ENCODE measurements around the gene ARHGEF2. TPM values are rescaled to one million over a fixed set of nuclear protein-coding genes. Genes with fewer than 3 reads are reported as not detected.

Gene ARHGEF2
- total and polyA plus RNA-seq, 2 donors (not counting 1 experiment from before 2014, with no cell fraction given) = 241 to 245 TPM

DNA sequence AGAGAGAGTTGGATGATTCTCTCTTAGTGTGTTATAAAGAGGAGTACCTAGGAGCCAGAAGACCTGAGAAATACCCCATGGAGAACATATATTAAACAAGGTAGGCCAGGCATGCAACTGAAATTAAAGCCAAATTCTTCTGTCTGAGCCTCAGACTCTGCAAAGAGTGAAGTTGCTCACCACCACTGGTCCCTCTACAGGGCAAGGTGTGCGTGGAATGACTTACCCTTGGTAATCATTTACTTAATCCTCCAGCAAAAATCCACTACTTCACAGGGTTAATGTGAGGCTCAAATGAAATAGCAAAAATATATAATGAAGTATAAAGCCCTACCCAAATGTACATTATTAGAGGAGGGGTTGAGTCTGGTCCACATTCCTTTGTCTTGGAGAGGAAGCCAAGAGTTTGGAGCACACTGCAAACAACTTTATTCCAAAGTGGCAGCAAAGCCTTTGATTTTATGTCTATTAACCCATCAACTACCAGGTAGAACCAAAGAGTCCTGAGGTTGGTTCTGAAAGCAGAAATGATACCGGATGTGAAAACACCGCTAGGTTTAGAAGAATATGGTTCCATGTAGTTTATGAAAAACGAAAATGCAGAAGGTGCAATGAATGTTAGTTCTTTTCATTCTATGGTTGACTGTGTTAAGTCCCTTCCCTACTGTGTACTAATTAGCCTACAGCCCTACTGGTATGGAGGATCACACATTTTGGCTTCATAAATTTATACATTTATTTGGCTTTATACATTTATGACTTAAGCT lies 33.9 kb upstream of the ARHGEF2 start:
- peaks cover 5% of the 10 kb centered on the region for H4K20me1 ChIP-seq (ENCODE audit: control insufficient read depth, insufficient read depth, low read length, poor library complexity, severe bottlenecking)
- H3K4me3 ChIP-seq (ENCODE audit: control extremely low read depth in 1 of 5, extremely low read depth in 1 of 5, insufficient read depth in 1 of 5, low read depth in 2 of 5, low read length in 4 of 5) = no peak overlapping the region
- no CpG with 5 or more reads among the region's 4 CpGs for WGBS (ENCODE audit: insufficient coverage)
- peaks cover 6 to 20% of the 10 kb centered on the region in 2 donors for H3K4me1 ChIP-seq (ENCODE audit: control insufficient read depth in 2 of 2, insufficient read depth in 2 of 2, low read length in 2 of 2)
- no peaks in the 10 kb centered on the region for H3K27me3 ChIP-seq (replicated peaks in 1 of 4; ENCODE audit: control extremely low read depth in 1 of 4, control insufficient read depth in 3 of 4, insufficient read depth in 4 of 4, low read length in 3 of 4)
- ChIA-PET POLR2A (no interaction called here), CTCF (interaction anchor here (0.6 kb wide), 2 partner anchors 34 to 206 kb away, joined by 3 read pairs; partner anchors contain the start of gene ARHGEF2)
- H3K9me3 ChIP-seq (ENCODE audit: control extremely low read depth in 1 of 3, control insufficient read depth in 2 of 3, insufficient read depth in 1 of 3, low read length in 2 of 3) = no peaks in the 10 kb centered on the region
- H3K27me3 Mint-ChIP-seq = no peaks in the 10 kb centered on the region
- no peak overlapping the region for H3K9ac ChIP-seq (ENCODE audit: low read length)
- no peaks in the 10 kb centered on the region for H3K9me3 Mint-ChIP-seq (ENCODE audit: insufficient read depth)
- H3K27ac ChIP-seq (ENCODE audit: low read length in 2 of 2) = peak overlapping the region in 1 of 2 donors; percentile 19
- H3K4me3 Mint-ChIP-seq = no peak overlapping the region
- TF ChIP-seq, protein P1, sequence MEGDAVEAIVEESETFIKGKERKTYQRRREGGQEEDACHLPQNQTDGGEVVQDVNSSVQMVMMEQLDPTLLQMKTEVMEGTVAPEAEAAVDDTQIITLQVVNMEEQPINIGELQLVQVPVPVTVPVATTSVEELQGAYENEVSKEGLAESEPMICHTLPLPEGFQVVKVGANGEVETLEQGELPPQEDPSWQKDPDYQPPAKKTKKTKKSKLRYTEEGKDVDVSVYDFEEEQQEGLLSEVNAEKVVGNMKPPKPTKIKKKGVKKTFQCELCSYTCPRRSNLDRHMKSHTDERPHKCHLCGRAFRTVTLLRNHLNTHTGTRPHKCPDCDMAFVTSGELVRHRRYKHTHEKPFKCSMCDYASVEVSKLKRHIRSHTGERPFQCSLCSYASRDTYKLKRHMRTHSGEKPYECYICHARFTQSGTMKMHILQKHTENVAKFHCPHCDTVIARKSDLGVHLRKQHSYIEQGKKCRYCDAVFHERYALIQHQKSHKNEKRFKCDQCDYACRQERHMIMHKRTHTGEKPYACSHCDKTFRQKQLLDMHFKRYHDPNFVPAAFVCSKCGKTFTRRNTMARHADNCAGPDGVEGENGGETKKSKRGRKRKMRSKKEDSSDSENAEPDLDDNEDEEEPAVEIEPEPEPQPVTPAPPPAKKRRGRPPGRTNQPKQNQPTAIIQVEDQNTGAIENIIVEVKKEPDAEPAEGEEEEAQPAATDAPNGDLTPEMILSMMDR (IDR thresholded peaks at IDR 0.05) = no peak
- no peak overlapping the region for H2AFZ ChIP-seq (ENCODE audit: insufficient read depth, low read depth, low read length, poor library complexity, severe bottlenecking)
- peaks cover 19% of the 10 kb centered on the region for H3K4me1 Mint-ChIP-seq
- intact Hi-C loops (cut with micrococcal nuclease) = no loop called here
- peaks cover 7% of the 10 kb centered on the region for H3K79me2 ChIP-seq (ENCODE audit: control insufficient read depth, insufficient read depth, low read length)
- peak overlapping the region; percentile 59 for H3K27ac Mint-ChIP-seq
- peak overlapping the region; percentile 17 for H3K4me2 ChIP-seq (replicated peaks; ENCODE audit: low read depth, low read length, poor library complexity, severe bottlenecking)
- peaks cover 20 to 69% of the 10 kb centered on the region in 2 experiments for H3K36me3 ChIP-seq (replicated peaks in 1 of 2; ENCODE audit: control extremely low read depth in 1 of 2, control insufficient read depth in 1 of 2, extremely low read depth in 1 of 2, insufficient read depth in 2 of 2, low read length in 1 of 2)
- DNase-seq (peak; percentile 55), ATAC-seq (ENCODE audit: low read depth) (peak; percentile 75)

DNA sequence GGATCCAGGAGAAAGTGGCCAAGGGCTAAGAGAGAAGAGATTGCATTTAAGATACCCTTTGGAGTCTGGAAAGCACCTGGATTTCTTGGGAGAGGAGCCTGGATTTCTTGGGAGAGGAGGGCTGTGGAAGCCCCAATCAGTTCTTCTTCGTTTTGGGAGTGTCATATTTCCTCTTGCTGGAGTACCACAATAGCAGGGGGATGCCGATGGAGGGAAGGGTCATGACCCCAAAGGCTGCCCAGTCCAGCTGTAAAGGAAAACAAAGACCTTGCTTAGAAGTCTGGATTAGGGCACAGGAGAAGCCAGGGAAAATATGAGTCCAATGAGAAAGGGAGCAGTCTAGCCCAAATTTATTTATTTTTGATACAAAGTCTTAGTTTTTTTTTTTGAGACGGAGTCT lies 31.1 kb upstream of the ARHGEF2 start:
- H3K4me1 Mint-ChIP-seq = peaks cover 19% of the 10 kb centered on the region
- no peaks in the 10 kb centered on the region for H3K9me3 Mint-ChIP-seq (ENCODE audit: insufficient read depth)
- Histone ChIP-seq H3K36me3 (replicated peaks in 1 of 2; ENCODE audit: control extremely low read depth in 1 of 2, control insufficient read depth in 1 of 2, extremely low read depth in 1 of 2, insufficient read depth in 2 of 2, low read length in 1 of 2) (peaks cover 17 to 59% of the 10 kb centered on the region in 2 experiments), H3K4me3 (ENCODE audit: control extremely low read depth in 1 of 5, extremely low read depth in 1 of 5, insufficient read depth in 1 of 5, low read depth in 2 of 5, low read length in 4 of 5) (no peak overlapping the region), H3K4me1 (ENCODE audit: control insufficient read depth in 2 of 2, insufficient read depth in 2 of 2, low read length in 2 of 2) (peaks cover 6 to 20% of the 10 kb centered on the region in 2 donors), H3K27ac (ENCODE audit: low read length in 2 of 2) (no peak overlapping the region), H3K9ac (ENCODE audit: low read length) (no peak overlapping the region), H3K27me3 (replicated peaks in 1 of 4; ENCODE audit: control extremely low read depth in 1 of 4, control insufficient read depth in 3 of 4, insufficient read depth in 4 of 4, low read length in 3 of 4) (no peaks in the 10 kb centered on the region), H3K9me3 (ENCODE audit: control extremely low read depth in 1 of 3, control insufficient read depth in 2 of 3, insufficient read depth in 1 of 3, low read length in 2 of 3) (no peaks in the 10 kb centered on the region), H4K20me1 (ENCODE audit: control insufficient read depth, insufficient read depth, low read length, poor library complexity, severe bottlenecking) (peaks cover 5% of the 10 kb centered on the region), H2AFZ (ENCODE audit: insufficient read depth, low read depth, low read length, poor library complexity, severe bottlenecking) (no peak overlapping the region), H3K79me2 (ENCODE audit: control insufficient read depth, insufficient read depth, low read length) (peaks cover 5% of the 10 kb centered on the region), H3K4me2 (replicated peaks; ENCODE audit: low read depth, low read length, poor library complexity, severe bottlenecking) (no peak overlapping the region)
- H3K4me3 Mint-ChIP-seq = no peak overlapping the region
- H3K27me3 Mint-ChIP-seq = no peaks in the 10 kb centered on the region
- ATAC-seq (ENCODE audit: low read depth) (no peak), DNase-seq (no peak)
- intact Hi-C loops (cut with micrococcal nuclease) = no loop called here
- ChIA-PET POLR2A (no interaction called here), CTCF (no interaction called here)
- WGBS (ENCODE audit: insufficient coverage) = 83% methylated on average over 3 of the region's 3 CpGs
- no peak overlapping the region for H3K27ac Mint-ChIP-seq
- TF ChIP-seq, protein P1 (IDR thresholded peaks at IDR 0.05) = no peak
- no peak for TF ChIP-seq EZH2 (IDR thresholded peaks at IDR 0.05; ENCODE audit: borderline replicate concordance, insufficient read depth, low read depth, low read length, poor library complexity, severe bottlenecking)
